CD4-positive, alpha-beta T cell treated with Interferon alpha-2 for 1 hour (primary cell): ENCODE measurements around the gene ABCG1.

ENCODE experiments used
- DNase-seq, 2 donors: peaks; one replicate each; pipeline ENCODE4 v3.0.0-alpha.2; 2020 to 2022

ABCG1 gene

GRCh38 chr21:42215942-42216725 is 2.8 kb upstream of the ABCG1 start:
- no peak for DNase-seq

- no peak for DNase-seq
These were observed 2.0 kb upstream of the ABCG1 start for GRCh38 chr21:42216726-42217572.

- DNase-seq, result peak in 1 of 2 donors; percentile 29
These were observed 732 bp downstream of the ABCG1 start for GRCh38 chr21:42219606-42220137.

- DNase-seq, result peak; percentile 87 to 88
These were observed 1.3 kb downstream of the ABCG1 start for GRCh38 chr21:42220138-42220701.

- no peak for DNase-seq
These were observed 2.8 kb downstream of the ABCG1 start for GRCh38 chr21:42221581-42222345.

- DNase-seq, result no peak
These were observed 3.4 kb downstream of the ABCG1 start for GRCh38 chr21:42222386-42222785.

GRCh38 chr21:42222821-42223390 is 4.0 kb downstream of the ABCG1 start:
- DNase-seq, result no peak

GRCh38 chr21:42223826-42224575 is 5.1 kb downstream of the ABCG1 start:
- DNase-seq, result no peak

GRCh38 chr21:42225042-42225441 is 6.1 kb downstream of the ABCG1 start:
- no peak for DNase-seq

- DNase-seq, result no peak
These were observed 6.7 kb downstream of the ABCG1 start for GRCh38 chr21:42225571-42226155.

- DNase-seq, result no peak
These were observed 7.7 kb downstream of the ABCG1 start for GRCh38 chr21:42226626-42227025.

- DNase-seq, result peak; percentile 95 to 96
These were observed 9.2 kb downstream of the ABCG1 start for GRCh38 chr21:42227909-42228708.

GRCh38 chr21:42228709-42229220 is 9.8 kb downstream of the ABCG1 start:
- no peak for DNase-seq

GRCh38 chr21:42229676-42230075 is 10.7 kb downstream of the ABCG1 start:
- no peak for DNase-seq

- no peak for DNase-seq
These were observed 11.2 kb downstream of the ABCG1 start for GRCh38 chr21:42230178-42230577.

GRCh38 chr21:42230636-42231035 is 11.7 kb downstream of the ABCG1 start:
- DNase-seq, result no peak

- DNase-seq, result no peak
These were observed 12.8 kb downstream of the ABCG1 start for GRCh38 chr21:42231756-42232155.

- DNase-seq, result peak in 1 of 2 donors; percentile 37
These were observed 13.4 kb downstream of the ABCG1 start for GRCh38 chr21:42232176-42232825.
